ENCODE measurements around the gene INPP5E.

DNA sequence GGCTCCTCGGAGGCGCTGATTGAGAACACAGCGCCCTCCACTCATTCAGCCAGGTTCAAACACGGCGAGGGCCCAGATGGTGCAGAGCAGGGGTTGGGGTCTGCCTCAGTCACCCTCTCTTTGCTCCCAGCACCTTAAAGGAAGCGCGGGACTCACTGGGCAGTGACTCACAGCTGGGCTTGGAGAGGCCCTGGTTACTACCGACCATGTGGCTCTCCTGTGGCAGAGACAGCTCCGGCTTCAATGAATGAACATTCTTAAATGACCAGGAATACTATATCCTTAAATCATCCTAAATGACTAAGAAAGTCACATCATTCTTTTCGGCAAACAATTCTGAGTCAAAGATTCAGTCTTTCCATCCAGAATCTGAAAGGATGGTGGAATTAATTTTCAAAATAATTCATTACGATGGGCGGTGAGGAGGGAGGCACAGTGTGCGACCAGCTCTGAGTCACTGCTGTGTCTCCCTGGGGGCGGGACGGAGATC, 1.6 kb upstream of the INPP5E start:
- TF ChIP-seq, protein P1, sequence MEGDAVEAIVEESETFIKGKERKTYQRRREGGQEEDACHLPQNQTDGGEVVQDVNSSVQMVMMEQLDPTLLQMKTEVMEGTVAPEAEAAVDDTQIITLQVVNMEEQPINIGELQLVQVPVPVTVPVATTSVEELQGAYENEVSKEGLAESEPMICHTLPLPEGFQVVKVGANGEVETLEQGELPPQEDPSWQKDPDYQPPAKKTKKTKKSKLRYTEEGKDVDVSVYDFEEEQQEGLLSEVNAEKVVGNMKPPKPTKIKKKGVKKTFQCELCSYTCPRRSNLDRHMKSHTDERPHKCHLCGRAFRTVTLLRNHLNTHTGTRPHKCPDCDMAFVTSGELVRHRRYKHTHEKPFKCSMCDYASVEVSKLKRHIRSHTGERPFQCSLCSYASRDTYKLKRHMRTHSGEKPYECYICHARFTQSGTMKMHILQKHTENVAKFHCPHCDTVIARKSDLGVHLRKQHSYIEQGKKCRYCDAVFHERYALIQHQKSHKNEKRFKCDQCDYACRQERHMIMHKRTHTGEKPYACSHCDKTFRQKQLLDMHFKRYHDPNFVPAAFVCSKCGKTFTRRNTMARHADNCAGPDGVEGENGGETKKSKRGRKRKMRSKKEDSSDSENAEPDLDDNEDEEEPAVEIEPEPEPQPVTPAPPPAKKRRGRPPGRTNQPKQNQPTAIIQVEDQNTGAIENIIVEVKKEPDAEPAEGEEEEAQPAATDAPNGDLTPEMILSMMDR (conservative IDR thresholded peaks at IDR 0.05; ENCODE audit: low read length): no peak
- TF ChIP-seq EZH2phosphoT487 (IDR thresholded peaks at IDR 0.05; ENCODE audit: borderline replicate concordance): no peak
